Fibroblast of peridontal ligament (primary cell): ENCODE results near the gene KIF21B.
"Not testable (repeated sequence)": the region's sequence is repeated elsewhere in the genome, so short reads cannot be mapped to it uniquely, and the experiment has no call there.

Source experiments
- DNase-seq: peaks from one replicate; pipeline ENCODE4 v3.0.0-alpha.2; 2010; ENCODE audit errors: extremely low read depth

KIF21B gene

DNA sequence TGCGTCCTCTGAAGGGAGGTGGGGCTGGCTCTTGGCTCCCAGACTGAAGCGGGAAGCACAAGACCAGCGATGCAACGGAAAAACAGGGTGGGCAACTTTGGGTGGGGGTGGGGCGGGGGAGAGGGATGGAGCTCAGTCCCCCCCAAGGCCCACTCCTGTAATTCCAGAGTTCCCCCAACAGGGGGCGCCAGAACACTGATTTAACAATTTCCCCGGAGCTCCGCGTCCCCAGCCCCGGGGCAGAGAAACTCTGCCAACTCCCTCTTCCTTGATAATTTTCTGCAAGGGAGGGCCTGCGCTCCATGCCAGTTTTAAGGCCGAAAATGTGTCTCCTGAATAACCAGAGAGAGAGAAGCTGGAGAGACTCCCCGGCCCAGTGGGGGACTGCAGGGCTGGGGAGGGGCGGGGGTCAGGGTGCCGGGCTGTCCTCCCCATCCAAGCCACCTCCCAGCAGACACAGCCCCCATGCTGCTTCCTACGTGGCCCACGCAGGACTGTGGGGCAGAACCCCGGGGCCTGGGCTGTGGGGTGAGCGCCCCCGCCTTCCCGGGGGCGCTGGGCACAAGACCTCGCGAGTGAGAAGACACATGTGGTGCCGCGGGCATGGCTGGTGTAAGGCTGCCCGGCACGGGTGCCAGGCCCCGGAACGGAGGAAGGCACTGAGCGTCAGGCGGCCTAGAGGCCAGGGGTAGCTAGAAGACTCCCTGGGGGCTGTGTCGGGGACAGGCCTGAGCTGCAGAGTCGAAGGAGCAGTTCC is 51.4 kb downstream of the KIF21B start:
- DNase-seq, result peak; percentile 50

DNA sequence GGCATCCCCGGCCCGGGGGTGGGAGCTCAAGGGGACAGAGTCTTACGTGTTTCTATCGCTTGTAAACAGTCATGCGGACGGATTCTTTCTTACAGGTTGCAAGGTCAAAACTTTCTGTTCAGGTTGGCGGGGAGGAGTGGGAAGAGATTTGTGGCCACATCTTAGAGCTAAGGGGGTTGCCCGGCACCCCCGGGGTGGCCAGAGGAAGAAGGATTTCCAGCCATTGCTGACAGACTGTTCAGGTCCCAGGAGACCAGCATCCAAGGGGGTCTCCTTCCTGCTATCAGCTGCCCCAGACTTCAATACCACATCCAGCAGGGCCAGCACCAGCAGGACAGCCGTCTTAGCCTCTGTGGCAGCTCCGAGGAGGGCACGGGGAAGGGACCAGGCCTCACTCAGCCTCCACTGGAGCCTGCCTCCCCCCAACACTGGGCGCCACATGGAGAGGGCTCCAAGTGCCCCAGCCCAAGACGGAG is 52.0 kb downstream of the KIF21B start:
- DNase-seq, result no peak

DNA sequence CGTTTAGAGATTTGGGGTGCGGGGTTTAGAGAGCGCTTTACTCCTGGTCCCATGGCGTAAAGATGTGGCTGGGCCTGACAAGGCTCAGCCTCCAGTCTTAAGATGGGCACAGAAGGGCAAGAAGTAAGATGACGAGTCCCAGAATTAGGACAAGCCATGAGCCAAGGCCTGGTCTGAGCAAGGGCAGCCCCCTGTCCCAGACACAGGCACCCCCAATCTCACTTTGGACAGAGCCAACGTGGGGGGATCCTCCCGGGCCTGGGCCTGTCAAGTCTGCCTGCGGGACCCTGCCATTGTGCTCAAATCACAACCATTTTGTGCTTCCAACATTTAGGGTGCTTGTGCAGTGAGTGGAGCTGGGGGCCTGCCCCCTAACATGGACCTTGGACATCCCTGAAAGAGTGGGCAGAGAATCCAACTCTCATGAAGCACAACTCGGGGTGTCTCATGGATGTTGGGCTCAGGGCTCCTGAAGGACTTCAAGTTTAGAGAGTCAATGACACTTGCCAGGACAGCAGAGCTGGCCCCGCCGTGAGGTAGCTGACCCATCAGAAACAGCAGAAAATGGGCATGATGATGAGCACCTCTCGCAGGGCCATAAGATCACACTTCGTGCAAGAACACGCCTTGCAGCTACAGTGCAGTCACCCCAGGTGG is 52.6 kb downstream of the KIF21B start:
- DNase-seq, result no peak

DNA sequence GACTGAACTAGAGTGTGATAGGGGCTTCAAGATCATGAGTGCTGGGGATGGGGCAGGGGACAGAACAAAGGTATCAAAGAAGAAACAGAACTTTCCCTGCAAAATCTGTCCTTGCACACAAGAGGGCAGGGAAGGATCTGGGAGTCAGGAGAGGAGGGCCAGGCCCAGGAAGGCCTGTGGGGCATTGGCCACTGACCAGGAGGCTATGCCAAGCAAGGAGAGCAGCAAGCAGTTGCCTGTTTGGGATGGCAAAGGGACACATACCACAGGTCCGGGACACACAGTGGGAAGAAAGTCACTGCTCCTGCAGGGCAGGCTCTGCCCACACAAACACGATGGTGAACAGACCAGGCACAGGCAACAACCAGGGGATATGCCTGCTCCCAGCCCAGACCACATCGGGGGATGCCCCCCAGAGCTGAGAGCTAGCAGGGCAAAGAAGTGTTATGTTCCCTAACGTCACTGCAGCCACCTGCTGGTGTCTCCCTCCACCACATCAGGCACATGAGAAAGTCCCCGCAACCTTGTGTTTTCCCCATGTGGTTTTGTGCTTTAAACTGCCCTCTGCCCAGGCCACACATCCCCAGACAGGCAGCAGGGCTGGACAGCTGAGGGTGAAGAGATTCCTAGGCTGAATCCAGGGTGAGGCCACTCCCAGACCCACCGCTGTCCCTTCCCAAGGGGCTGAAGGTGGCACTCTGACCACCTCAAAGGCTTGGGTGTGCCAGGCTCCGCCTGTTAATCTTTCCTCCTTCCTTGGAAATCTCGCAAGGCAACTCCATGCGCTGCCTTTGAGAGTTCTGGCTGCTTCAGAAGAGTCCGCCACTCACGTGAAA is 53.6 kb downstream of the KIF21B start:
- DNase-seq, result no peak

DNA sequence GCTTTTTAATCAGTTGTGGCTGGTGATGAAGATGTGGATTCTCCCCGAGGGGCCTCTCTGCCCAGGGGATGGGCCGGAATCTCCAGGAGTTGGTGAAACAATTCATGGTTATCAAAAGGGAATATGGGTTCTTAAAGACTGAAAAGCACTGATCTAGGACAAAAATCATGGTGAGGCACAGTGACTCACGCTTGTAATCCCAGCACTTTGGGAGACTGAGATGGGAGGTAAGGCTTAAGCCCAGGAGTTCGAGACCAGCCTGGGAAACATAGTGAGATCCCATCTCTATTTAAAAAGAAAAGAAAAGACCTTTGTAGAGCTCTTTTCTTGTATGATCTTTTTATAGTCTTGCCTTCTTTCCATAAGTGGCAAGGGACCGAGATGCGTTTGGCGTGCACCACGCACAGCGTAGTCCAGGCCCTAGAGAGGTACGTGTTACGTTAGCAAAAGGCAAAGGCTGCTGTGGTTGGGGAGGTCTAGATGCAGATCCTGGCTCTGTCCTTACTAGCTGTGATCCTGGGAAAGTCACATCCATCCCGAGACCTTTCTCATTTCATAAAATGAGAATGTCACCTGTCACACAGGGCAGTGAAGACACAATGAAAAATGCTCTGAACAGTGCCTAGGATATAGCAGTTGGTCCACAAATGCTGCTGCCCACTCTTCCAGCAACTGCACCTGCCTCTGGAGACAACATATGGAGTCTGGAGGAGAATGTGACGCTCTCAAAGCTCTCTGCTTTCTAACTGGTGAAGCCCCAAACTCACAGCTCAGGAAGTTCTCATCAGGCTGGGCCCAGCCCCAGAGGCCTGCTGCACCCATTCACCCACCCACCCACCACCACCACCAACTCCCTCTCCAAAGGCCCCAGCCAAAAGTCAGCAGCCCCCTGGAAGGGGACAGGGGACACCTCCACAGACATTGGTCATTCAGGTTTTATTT is 54.8 kb downstream of the KIF21B start:
- DNase-seq, result no peak

DNA sequence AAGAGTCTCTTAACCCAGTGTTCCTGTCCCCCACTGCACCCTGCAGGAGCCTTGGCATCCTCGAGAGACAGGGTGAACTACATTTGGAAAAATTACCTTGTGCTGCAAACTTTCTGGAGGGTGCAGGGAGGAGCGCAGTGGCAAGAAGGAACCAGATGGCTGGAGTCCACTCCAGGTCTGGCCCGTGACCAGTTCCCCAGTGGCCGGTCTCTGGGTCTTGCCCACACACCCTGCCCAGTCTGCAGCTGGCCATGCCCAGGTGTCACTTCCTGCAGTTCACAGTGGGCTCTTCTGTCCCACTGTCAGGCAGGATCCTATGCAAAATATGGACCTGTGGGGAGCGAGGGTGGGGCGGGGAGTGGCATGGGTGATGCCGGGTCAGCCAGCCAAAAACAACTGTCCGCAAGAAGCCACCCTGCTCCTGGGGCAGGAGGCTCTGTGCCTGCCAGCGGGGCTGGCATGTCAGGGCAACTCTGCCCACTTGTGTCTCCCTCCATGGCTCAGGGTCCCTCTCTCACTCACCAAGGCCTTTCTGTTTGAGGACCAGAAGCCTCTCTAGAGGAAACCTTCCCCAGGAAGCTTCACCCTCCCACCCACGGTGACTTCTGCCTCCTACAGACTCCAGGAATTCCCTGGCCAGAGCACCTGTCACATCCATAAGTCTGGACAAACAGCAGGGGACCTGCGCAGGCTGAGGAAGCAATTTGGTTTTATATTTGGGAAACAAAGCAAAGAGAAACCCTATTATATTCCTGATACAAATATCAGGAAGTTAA is 55.6 kb downstream of the KIF21B start:
- no peak for DNase-seq

DNA sequence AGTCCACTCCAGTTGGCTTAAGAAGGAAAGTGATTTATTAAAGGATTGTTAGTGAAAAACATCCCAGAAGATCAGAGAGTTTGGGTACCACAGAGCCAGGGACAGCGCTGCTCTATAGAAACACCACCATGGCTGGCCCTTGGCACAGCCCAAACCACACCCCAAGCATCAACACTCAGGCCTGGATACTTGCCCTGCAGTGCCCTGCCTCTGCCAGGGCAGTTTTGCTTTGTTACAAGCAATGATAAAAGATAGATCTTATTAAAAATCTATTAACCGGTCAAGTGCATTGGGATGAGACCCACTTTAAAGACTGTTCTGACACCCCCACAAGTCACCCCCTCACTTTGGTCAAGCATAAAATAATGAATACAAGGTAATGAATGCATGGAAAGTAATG is 56.6 kb downstream of the KIF21B start:
- no peak for DNase-seq

DNA sequence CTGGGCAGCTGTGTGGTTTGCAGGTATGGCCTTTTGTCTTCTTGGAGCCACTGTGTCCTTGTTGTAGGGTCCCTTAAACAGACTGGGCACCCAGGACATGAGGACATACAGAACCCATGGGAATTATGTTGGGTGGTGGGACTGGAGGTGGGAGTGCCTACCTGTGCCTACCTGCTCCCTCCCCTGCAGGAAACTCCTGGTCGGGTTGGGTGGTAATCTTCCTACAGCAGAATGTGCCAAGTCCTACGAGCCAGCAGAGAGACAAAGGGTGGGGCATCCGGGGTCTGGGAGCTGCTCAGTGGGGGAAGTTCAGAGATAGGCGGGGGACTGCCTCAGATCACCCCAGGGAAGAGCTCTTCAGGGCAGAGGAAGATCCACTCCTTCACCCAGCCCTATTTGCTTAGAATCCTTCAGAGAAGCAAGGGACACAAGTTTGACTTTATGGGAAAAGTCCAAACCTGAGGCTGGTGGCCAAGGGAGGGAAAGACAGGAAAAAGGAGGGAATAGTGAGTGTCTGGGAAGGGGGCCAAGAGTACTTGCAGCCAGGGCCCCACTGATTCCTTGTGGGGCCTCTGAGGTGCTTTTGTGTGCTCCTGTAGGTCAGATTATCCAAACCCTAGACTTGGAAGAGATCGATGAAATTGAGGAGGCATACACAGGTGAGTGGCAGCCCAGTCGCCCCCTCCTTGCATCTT is 58.3 kb downstream of the KIF21B start:
- DNase-seq, result no peak

DNA sequence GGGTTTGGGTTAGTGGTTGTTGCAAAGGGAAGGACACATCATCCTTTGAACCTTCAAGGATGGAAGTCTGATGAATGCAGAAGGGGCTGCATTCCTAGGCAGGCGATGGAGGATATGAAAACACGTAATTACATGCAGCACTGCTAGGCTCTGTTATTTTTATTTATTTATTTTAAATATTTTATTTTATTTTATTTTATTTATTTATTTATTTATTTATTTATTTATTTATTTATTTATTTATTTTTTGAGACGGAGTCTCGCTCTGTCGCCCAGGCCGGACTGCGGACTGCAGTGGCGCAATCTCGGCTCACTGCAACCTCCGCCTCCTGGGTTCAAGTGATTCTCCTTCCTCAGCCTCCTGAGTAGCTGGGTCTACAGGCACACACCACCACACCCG is 59.6 kb downstream of the KIF21B start:
- not testable (repeated sequence) for DNase-seq

DNA sequence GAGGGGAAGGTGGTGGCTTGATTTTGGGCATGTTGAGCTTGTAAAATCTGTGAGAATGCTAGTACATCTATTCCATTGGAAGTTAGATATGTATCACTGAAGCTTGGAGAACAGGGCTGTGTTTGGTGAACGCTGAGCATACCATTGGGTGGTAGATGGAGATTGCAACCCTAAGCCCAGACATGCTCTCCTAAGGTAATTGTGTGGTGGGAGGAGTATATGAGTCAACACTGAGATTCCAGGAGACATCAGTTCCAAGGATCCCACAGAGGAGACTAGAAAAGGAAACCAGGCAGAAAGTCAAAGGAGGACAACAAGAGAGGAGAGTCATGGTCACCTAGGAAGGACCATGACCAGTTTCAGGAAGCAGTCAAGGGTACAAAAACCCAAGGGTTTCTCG is 60.4 kb downstream of the KIF21B start:
- DNase-seq, result no peak

DNA sequence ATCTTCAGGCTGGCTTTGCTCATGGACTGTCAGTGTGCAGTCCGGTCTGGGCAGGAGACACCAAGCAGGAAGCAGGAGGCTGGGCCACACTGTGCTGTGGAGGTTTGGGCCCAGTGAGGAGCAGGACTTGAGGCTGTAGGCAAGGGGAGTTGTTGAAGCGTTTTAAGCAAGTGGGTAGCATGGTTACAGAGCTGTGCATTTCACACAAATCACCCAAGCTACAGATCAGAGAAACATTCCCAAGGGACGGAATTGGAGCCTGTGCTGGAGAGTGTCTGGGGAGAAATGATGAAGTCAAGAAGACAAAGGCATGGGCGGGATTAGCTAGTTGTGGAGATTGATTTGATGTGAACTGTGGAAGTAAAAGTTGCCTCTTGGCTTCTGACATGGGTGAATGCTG is 60.9 kb downstream of the KIF21B start:
- no peak for DNase-seq

DNA sequence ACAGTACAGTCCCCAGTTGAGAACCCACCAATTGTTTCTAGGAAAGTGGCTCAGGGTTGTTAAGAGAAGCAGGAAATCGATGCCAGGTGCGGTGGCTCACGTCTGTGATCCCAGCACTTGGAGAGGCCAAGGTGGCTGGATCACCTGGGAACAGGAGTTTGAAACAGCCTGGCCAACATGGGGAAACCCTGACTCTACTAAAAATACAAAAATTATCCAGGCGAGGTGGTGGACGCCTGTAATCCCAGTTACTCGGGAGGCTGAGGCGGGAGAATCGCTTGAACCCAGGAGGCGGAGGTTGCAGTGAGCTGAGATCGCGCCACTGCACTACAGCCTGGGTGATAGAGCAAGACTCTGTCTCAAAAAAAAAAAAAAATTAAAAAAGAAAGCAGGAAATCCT is 61.4 kb downstream of the KIF21B start:
- DNase-seq, result not testable (repeated sequence)

DNA sequence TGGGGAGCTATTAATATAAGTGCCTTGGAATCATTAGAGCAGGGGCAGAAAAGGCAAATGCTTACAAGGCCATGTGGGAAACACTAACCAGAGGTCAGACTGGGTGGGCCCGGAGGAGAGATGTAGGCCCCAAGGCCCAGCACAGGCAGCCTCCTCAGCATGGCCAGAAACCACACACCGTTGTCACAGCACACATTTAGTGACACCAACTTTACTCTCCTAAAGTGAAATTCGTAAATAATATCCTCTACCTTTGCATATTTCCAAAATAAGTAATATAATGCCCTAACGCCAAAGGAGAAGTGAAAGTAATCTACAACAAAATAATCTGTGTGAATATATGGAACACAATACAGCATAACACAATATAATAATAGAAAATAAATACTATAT is 62.6 kb downstream of the KIF21B start:
- DNase-seq, result no peak

DNA sequence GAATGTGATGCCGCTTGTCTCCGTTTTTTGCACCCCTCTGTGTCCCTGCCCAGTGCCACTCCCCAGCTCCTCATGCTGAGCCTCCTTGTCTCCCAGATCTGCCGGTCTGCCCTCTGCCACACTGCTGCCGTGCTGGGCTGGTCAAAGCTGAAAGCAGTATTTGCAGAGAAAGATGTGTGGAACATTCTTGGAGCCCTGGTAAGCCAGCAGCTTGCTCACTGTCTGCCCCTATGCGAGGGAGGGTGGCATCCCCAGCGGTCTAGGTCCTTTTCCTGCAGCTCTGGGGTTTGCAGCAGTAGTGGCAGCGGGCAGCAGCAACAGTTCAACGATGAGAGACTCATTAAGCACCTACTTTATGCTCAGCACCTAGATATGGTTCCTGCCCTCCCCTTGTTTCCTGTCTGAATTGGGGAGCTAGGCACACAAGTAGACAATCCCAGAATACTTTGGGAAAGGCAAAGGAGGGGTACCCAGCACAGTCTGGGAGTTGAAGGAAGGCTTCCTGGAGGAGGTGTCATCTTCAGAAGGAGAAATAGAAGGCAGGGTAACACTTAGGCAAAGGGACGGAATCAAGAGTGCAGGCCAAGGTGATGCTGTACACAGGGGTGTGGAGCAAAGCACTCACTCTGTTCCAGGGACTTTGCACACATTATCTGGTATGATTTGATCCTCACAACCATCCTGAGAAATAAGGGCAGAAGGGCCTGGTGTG is 63.1 kb downstream of the KIF21B start:
- DNase-seq, result no peak

DNA sequence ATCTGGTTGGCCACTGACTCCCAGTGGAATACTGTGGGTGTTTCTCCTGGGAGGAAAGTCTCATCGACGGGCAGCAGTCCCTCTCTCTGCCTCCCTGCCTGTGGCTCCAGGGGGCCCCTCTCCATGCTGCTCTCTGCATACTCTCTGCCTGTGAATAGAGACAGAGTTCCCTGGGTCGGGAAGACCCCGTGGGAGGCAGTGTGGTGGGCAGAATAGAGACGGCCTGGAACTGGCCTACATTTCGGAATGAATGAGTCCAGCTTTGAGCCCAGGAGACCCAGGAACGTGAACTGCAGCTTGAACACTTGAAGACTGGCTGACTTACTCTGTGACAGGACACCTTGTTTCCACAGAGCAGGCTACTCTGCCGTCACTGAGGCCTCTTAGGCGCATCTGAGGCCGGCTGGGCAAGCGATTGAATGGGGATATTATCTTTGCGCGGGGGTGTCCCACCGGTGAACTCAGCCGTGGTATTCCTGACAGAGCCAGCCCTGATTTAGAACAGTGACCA is 64.0 kb downstream of the KIF21B start:
- no peak for DNase-seq

DNA sequence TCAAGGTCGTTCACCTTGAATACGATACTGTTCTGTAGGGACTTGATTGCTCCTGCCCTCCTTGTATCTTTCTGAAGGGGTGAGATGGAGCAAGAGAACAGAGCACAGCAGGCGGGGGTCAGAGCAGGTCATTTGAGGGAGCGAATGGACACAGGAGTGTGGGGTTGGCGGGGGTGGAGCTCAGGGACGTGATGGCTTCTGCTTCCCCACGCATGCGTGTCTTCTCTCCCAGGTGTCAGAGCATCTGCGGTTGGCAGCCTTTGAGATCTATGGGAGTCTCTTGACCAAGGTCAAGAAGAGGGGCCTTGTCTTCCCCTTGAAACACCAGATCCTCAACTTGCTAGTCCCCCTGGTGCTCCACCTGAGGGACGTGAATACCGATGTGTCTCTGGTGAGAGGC is 64.9 kb downstream of the KIF21B start:
- no peak for DNase-seq

DNA sequence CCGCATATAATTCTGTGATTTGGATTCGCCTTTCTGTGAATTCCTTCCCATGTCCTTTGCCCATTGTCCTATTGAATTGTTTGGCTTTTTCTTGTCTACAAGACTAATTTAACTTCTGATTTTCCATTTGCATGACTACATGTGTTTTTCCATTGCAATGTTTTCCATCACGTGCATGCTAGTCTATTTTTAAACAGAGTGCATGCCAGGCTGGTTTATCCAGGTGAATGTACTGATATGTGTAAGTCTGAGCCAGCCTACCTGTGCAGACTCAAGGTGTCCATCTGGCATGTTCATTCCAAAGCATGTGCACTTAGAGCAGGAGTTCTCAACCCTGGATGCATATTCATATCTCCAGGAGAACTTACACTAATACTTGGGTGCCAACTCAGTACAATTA is 69.1 kb downstream of the KIF21B start:
- DNase-seq, result no peak

DNA sequence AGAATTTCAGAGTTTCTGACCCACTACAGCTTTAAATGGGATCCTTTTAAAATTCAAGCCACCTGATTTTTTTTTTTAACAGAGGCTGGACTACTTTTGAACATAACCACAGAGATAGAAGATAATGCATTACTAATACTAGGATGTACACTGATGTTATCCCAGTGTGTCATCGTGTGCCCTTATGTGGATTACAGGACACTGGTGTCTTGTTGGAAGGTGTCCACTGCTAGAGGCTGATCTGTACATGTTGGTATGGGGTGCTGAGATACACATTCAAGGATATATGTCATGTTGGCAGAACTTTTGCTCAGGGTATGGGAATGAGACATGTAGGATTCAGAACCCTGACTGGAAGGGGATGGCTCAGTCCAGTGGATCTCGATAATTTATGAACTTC is 72.5 kb downstream of the KIF21B start:
- DNase-seq, result no peak

DNA sequence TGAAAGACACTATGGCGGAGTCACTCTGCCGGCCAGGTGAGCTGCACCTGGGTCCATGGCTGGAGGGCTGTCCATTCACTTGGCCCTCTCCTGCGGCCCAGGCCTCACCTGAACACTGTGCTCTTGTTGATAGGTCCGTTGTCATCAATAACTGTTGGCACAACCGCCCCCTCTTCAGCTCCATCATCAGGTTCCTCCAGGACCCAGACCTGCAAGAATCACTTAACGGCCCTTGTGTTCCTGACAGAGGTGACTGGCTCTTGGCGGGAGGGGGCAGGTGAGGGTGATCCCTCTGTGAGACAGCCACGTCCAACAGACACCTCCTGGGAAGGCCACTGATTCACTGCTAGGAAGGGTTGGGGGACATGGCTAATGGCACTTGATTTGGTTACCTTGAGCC is 73.9 kb downstream of the KIF21B start:
- DNase-seq, result no peak
